ENCODE measurements around the gene ARHGEF28.

Gene ARHGEF28

GRCh38 chr5:73777192-73777591 lies 151.2 kb downstream of the ARHGEF28 start:
- Histone ChIP-seq H3K36me3 (ENCODE audit: insufficient read depth, low read length) (no peaks in the 10 kb centered on the region), H3K4me1 (ENCODE audit: insufficient read depth, low read length) (no peaks in the 10 kb centered on the region), H2AFZ (ENCODE audit: low read depth, low read length) (no peak overlapping the region), H3K9me3 (ENCODE audit: low read length) (no peaks in the 10 kb centered on the region), H3K4me3 (ENCODE audit: low read length) (no peak overlapping the region), H3K27me3 (ENCODE audit: insufficient read depth, low read length) (no peaks in the 10 kb centered on the region)

DNA sequence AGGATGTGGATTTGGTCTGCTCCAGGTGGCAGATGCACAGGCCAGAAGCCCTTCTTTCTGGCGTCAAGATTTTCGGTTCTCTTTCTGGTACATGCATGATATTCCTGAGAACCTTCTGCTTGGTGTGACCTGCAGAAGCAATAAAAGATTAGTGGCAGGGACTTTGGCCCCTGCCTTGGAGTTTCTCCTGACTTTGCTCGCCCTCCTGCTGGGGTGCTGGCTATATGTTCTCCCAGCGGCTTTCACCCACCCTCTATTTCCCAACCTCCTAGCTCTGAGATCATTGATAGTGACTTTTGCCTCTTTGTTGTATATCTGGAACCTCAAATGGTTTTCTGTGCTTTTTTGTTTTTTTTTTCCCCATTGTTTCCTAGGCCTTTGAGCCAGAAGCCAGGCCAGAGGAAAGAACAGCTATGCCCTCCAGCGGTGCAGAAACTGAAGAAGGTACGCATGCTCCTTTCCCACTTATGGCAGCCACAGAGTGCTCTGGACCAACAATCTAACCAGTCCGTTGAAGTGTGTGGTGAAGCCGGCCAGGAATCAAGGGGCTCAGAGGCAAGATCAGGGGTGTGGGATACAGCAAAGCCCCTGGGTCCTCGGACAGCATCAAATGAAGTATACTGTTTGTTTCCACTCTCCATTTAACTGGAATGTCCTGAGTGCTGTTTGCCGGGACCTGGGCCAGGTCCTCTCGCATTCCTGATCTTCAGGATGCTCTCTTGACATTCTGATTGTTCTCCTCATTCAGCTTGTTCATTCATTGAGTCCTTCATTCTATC lies 154.5 kb downstream of the ARHGEF28 start:
- no peaks in the 10 kb centered on the region for H3K36me3 ChIP-seq (ENCODE audit: insufficient read depth, low read length)

GRCh38 chr5:73781107-73781768 lies 155.2 kb downstream of the ARHGEF28 start:
- no peaks in the 10 kb centered on the region for H3K9me3 ChIP-seq (ENCODE audit: low read length)

More for the DNA sequence above, 154.5 kb downstream of the ARHGEF28 start:
- H3K9me3 ChIP-seq (ENCODE audit: low read length), result no peaks in the 10 kb centered on the region
- no peak overlapping the region for H2AFZ ChIP-seq (ENCODE audit: low read depth, low read length)
- no peak overlapping the region for H3K4me3 ChIP-seq (ENCODE audit: low read length)
- H3K4me1 ChIP-seq (ENCODE audit: insufficient read depth, low read length), result no peaks in the 10 kb centered on the region
- no peaks in the 10 kb centered on the region for H3K27me3 ChIP-seq (ENCODE audit: insufficient read depth, low read length)

DNA sequence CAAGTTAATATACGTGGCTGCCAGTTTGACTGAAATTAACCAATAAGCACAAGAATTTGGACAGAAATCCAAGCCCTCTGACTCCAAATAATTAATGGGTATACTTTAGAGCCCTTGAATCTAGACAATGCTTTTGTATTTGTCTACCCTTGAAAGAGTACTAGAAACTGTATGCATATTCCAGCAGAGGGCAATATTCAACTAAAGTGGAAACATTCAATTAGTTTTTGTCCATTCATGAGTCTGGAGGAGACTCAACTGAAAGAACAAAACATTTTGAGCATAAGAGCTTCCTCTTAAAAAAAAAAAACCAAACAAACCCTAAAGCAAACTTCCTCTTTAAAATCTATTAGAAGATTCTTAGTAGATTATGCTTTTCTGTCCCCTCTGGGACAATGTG lies 157.8 kb downstream of the ARHGEF28 start:
- Histone ChIP-seq H3K9me3 (ENCODE audit: low read length) (no peaks in the 10 kb centered on the region), H3K27me3 (ENCODE audit: insufficient read depth, low read length) (no peaks in the 10 kb centered on the region), H3K4me3 (ENCODE audit: low read length) (no peak overlapping the region), H2AFZ (ENCODE audit: low read depth, low read length) (no peak overlapping the region), H3K36me3 (ENCODE audit: insufficient read depth, low read length) (no peaks in the 10 kb centered on the region), H3K4me1 (ENCODE audit: insufficient read depth, low read length) (no peaks in the 10 kb centered on the region)

More at GRCh38 chr5:73781107-73781768, 155.2 kb downstream of the ARHGEF28 start:
- no peaks in the 10 kb centered on the region for H3K36me3 ChIP-seq (ENCODE audit: insufficient read depth, low read length)
- no peak overlapping the region for H3K4me3 ChIP-seq (ENCODE audit: low read length)
- H3K4me1 ChIP-seq (ENCODE audit: insufficient read depth, low read length), result no peaks in the 10 kb centered on the region
- H2AFZ ChIP-seq (ENCODE audit: low read depth, low read length), result no peak overlapping the region
- no peaks in the 10 kb centered on the region for H3K27me3 ChIP-seq (ENCODE audit: insufficient read depth, low read length)

- Histone ChIP-seq H3K4me1 (ENCODE audit: insufficient read depth, low read length) (no peaks in the 10 kb centered on the region), H3K36me3 (ENCODE audit: insufficient read depth, low read length) (no peaks in the 10 kb centered on the region), H2AFZ (ENCODE audit: low read depth, low read length) (no peak overlapping the region), H3K27me3 (ENCODE audit: insufficient read depth, low read length) (no peaks in the 10 kb centered on the region), H3K4me3 (ENCODE audit: low read length) (no peak overlapping the region), H3K9me3 (ENCODE audit: low read length) (no peaks in the 10 kb centered on the region)
Measured at GRCh38 chr5:73786043-73786831, 160.2 kb downstream of the ARHGEF28 start.

- Histone ChIP-seq H3K27me3 (ENCODE audit: insufficient read depth, low read length) (no peaks in the 10 kb centered on the region), H3K4me1 (ENCODE audit: insufficient read depth, low read length) (peaks cover 6% of the 10 kb centered on the region), H2AFZ (ENCODE audit: low read depth, low read length) (no peak overlapping the region), H3K36me3 (ENCODE audit: insufficient read depth, low read length) (no peaks in the 10 kb centered on the region), H3K4me3 (ENCODE audit: low read length) (no peak overlapping the region), H3K9me3 (ENCODE audit: low read length) (no peaks in the 10 kb centered on the region)
Measured at GRCh38 chr5:73789851-73790281, 163.9 kb downstream of the ARHGEF28 start.

- peaks cover 6% of the 10 kb centered on the region for H3K4me1 ChIP-seq (ENCODE audit: insufficient read depth, low read length)
Measured at GRCh38 chr5:73791389-73791788, 165.4 kb downstream of the ARHGEF28 start.

DNA sequence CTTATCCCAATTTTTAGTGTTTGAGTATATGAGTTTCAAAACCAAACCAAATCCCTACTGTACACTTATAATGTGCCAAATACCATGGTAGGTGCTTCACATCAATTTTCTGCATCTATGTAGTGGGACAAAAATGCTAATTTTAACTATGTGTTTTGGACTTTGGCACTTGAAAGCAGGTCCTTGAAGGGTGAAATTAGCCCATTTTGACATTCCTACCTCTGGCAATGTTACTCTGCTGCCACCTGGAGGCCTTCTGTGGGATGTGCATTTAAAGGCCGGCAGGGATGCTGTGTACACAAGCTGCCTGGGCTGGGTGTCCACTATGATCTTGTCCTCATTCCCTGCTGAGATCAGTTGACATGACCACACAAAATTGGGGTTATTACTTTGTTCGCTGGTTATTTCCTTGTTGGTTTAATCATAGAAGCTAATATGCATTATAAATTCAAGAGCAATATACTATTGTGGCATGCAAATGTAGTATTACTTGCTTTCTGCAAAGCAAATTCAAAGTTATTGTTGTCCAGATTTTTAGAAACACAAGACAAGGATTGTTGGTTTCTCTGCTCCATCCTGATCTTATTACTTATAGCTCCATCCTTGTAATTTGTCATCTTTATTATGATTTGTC lies 166.8 kb downstream of the ARHGEF28 start:
- H3K27me3 ChIP-seq (ENCODE audit: insufficient read depth, low read length), result no peaks in the 10 kb centered on the region
- peaks cover 6% of the 10 kb centered on the region for H3K4me1 ChIP-seq (ENCODE audit: insufficient read depth, low read length)
- no peaks in the 10 kb centered on the region for H3K36me3 ChIP-seq (ENCODE audit: insufficient read depth, low read length)
- no peak overlapping the region for H2AFZ ChIP-seq (ENCODE audit: low read depth, low read length)
- no peak overlapping the region for H3K4me3 ChIP-seq (ENCODE audit: low read length)
- no peaks in the 10 kb centered on the region for H3K9me3 ChIP-seq (ENCODE audit: low read length)

More at GRCh38 chr5:73791389-73791788, 165.4 kb downstream of the ARHGEF28 start:
- Histone ChIP-seq H2AFZ (ENCODE audit: low read depth, low read length) (no peak overlapping the region), H3K9me3 (ENCODE audit: low read length) (no peaks in the 10 kb centered on the region), H3K4me3 (ENCODE audit: low read length) (no peak overlapping the region), H3K27me3 (ENCODE audit: insufficient read depth, low read length) (no peaks in the 10 kb centered on the region), H3K36me3 (ENCODE audit: insufficient read depth, low read length) (no peaks in the 10 kb centered on the region)

- Histone ChIP-seq H3K36me3 (ENCODE audit: insufficient read depth, low read length) (no peaks in the 10 kb centered on the region), H3K9me3 (ENCODE audit: low read length) (no peaks in the 10 kb centered on the region), H2AFZ (ENCODE audit: low read depth, low read length) (no peak overlapping the region), H3K4me1 (ENCODE audit: insufficient read depth, low read length) (peaks cover 6% of the 10 kb centered on the region), H3K4me3 (ENCODE audit: low read length) (no peak overlapping the region), H3K27me3 (ENCODE audit: insufficient read depth, low read length) (no peaks in the 10 kb centered on the region)
Measured at GRCh38 chr5:73793911-73794310, 167.9 kb downstream of the ARHGEF28 start.

DNA sequence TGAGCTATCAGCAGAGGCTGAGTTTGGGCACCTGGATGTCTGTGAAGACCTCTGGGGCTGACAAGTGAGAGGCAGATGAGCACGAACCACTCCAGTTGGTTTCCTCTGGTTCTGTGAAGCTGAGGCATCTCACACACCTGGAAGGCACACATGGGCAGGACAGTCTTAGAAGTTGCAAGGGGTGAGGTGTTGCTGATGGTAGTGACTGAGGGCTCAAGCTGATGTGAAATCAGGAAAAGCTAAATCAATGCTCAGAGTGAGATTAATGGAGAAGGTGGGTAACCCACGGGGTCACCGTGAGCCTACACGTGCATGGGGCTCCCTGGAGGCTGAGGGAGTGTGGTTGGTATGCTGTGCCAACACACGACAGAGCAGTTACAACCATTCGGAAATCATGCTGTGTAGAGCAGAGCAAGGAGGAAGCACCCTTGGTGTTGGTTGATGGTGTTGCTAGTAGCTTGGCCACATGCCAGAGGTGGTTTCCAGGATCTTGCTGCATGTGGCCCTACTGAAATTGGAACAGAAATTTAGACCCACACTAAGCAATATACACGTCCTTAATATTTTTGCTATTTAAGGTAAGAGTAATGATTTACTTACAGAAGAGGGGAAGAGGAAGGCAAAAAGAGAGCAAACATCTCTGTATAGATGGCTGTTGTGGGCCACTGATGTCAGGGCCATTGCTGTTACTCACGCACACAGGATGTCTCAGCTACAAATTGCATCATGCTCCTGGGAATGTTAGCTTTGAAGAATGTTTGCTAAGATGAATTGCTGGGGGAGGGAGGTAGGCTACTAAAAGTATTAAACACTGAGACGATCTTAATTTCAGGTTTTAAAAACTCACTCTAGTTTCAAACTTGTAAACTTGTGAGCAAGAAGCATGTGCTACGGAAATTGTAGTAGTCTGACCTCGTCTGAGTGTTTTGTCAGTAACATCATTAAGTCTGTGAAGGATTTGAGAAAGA lies 170.5 kb downstream of the ARHGEF28 start:
- no peak overlapping the region for H3K4me3 ChIP-seq (ENCODE audit: low read length)
- no peaks in the 10 kb centered on the region for H3K9me3 ChIP-seq (ENCODE audit: low read length)
- peaks cover 6% of the 10 kb centered on the region for H3K4me1 ChIP-seq (ENCODE audit: insufficient read depth, low read length)
- H3K36me3 ChIP-seq (ENCODE audit: insufficient read depth, low read length), result no peaks in the 10 kb centered on the region
- no peaks in the 10 kb centered on the region for H3K27me3 ChIP-seq (ENCODE audit: insufficient read depth, low read length)
- no peak overlapping the region for H2AFZ ChIP-seq (ENCODE audit: low read depth, low read length)

GRCh38 chr5:73797132-73797510 lies 171.1 kb downstream of the ARHGEF28 start:
- no peaks in the 10 kb centered on the region for H3K9me3 ChIP-seq (ENCODE audit: low read length)
- no peak overlapping the region for H3K4me3 ChIP-seq (ENCODE audit: low read length)
- H2AFZ ChIP-seq (ENCODE audit: low read depth, low read length), result no peak overlapping the region
- H3K27me3 ChIP-seq (ENCODE audit: insufficient read depth, low read length), result no peaks in the 10 kb centered on the region
- no peaks in the 10 kb centered on the region for H3K36me3 ChIP-seq (ENCODE audit: insufficient read depth, low read length)
- H3K4me1 ChIP-seq (ENCODE audit: insufficient read depth, low read length), result peaks cover 6% of the 10 kb centered on the region

GRCh38 chr5:73799401-73799972 lies 173.5 kb downstream of the ARHGEF28 start:
- Histone ChIP-seq H3K9me3 (ENCODE audit: low read length) (no peaks in the 10 kb centered on the region), H2AFZ (ENCODE audit: low read depth, low read length) (no peak overlapping the region), H3K4me1 (ENCODE audit: insufficient read depth, low read length) (no peaks in the 10 kb centered on the region), H3K27me3 (ENCODE audit: insufficient read depth, low read length) (no peaks in the 10 kb centered on the region), H3K4me3 (ENCODE audit: low read length) (no peak overlapping the region), H3K36me3 (ENCODE audit: insufficient read depth, low read length) (no peaks in the 10 kb centered on the region)

Data from neuron (in vitro differentiated cells).